ENCODE data around the gene PCDHA6.

- TF ChIP-seq, protein P1, sequence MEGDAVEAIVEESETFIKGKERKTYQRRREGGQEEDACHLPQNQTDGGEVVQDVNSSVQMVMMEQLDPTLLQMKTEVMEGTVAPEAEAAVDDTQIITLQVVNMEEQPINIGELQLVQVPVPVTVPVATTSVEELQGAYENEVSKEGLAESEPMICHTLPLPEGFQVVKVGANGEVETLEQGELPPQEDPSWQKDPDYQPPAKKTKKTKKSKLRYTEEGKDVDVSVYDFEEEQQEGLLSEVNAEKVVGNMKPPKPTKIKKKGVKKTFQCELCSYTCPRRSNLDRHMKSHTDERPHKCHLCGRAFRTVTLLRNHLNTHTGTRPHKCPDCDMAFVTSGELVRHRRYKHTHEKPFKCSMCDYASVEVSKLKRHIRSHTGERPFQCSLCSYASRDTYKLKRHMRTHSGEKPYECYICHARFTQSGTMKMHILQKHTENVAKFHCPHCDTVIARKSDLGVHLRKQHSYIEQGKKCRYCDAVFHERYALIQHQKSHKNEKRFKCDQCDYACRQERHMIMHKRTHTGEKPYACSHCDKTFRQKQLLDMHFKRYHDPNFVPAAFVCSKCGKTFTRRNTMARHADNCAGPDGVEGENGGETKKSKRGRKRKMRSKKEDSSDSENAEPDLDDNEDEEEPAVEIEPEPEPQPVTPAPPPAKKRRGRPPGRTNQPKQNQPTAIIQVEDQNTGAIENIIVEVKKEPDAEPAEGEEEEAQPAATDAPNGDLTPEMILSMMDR (IDR thresholded peaks at IDR 0.05), result no peak
- TF ChIP-seq EP300 (IDR thresholded peaks at IDR 0.05; ENCODE audit: low read depth) (no peak), POLR2AphosphoS5 (IDR thresholded peaks at IDR 0.05) (no peak), POLR2A (IDR thresholded peaks at IDR 0.05) (no peak)
These were observed 31.1 kb upstream of the PCDHA6 start for GRCh38 chr5:140796718-140797095.
